Endothelial cell of hepatic sinusoid (primary cell): ENCODE results near the gene ANAPC2.

Experiments
- in situ Hi-C: cut with HindIII; loops from 2 replicates; pipeline ENCODE4 v1.10.0; 2017; ENCODE audit warnings: low sequenced_read_pairs

Gene ANAPC2

DNA sequence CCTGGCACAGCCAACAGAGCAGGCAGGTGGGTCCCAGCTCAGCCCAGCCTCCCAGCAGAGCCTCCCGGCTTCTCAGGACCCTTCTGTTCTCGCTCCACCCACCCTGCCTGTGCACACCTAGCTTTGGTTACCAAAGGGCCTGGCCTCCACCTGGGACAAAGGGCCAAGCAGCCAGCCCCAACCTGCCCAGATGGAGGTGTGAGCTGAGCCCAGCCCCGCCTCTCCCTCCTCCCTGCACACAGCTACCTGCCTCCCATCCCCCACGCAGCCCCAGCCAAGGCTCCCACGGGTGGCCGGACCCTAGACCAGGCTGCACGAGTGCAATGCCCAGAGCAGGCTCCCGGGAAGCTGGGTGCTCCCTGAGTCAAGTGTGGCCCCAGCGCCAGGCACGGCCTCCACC, 6.5 kb upstream of the ANAPC2 start:
- in situ Hi-C loops, result no loop called here

DNA sequence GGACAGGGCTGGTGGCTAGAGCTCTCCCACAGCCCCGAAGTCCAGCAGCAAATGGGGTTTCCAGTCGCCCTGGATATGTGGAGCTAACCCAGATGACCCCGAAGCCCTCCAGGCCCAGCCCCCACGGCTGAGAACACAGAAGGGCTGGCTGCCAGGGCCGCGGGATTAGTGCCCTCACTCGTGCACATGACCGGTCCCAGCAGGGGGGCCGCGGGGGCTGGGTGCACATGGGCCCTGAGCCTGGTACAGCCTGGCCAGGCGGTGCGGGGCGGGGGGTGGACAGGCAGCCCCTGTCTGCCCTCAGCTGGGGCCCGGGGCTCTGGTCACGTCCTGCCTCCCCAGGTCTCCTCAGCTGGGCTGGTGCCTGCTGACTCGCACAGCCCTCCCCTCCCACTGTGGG, 6.0 kb upstream of the ANAPC2 start:
- in situ Hi-C loops, result no loop called here

DNA sequence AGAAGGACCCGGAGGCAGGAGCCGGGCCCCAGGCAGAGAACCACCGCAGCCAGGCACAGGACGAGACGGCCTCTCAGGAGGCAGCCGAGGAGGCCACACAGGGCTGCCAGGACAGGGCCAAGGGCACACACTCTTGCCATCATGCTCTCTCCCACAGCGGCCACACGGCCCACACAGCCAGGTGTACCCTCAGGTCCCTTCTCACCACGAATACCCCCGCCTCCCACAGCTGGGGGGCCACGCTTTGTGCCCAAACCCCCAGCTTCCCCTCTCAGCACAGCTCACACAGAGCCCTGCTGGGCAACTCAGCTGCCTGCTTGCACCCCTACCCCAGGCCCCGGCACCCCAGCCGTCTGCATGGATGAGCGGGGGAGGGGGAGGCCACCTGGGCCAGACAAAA, 5.4 kb upstream of the ANAPC2 start:
- in situ Hi-C loops, result no loop called here

DNA sequence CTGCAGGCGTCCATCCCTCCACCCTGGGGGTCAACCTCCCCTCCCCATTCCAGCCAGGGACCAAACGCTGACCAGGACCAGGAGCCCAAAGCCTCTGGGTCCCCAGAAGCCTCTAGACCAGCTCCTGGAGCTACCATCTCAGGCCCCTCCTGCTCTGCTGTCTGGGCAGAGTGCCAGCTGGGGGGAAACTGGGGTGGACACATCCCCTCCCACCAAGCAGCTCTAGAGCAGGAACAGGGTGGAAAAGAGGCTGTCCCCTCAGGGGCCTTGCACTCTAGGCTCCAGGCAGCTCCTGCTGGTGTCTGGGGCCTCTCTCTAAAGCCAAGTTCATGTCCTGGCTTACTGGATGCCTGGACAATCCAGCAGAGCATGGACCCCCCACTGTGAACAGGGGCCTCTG, 4.5 kb upstream of the ANAPC2 start:
- in situ Hi-C loops, result no loop called here

DNA sequence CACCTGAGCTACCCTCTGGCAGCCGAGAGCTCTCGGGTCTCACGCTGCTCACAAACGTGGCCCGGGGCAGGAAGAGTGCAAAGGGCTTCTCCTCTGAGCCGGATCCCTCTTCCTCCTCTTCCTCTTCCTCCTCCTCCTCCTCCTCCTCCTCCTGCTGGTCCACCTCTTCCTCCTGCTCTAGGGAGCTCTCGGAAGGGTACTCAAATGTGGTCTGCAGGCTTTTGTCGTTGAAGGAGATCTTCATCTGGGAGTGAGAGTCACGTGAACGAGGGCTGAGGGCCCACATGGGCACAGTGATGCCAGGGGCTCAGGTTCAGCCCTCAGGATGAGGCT, 4.1 kb upstream of the ANAPC2 start:
- in situ Hi-C loops, result no loop called here

DNA sequence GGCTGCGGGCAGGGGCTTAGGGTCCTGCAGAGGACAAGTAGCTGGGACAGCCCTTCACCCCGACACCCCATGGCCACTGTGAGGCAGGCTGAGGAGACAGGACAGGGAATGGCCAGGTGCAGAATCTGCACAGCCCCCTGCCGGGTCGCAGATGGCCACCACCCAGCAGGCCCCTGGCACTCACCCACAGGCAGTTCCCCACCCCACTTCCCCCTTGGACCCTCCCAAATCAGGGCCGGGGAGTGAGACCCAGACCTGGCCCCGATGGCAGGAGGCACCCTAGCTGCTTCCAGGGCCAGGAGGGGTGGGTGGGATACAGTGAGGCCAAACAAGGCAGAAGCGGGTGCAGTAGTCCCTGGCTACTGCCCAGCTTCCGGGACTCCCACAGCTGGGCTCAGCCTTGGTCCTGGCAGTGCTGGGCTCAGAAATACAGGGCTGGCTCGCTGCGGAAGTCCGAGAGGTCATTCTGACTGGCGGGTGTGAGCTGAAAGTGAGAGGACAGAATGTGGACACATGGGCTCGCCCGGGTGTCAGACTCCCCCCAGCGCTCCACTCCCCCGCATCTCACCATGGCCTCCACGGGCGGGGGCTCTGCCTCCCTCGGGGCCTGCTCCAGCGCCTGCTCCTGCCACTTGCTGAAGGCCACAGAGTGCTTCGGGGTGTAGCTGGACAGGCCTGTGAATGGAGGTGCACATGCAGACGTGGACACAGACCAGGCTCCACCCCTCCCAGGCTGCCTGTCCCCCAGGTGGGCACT, 3.5 kb upstream of the ANAPC2 start:
- in situ Hi-C loops, result no loop called here

DNA sequence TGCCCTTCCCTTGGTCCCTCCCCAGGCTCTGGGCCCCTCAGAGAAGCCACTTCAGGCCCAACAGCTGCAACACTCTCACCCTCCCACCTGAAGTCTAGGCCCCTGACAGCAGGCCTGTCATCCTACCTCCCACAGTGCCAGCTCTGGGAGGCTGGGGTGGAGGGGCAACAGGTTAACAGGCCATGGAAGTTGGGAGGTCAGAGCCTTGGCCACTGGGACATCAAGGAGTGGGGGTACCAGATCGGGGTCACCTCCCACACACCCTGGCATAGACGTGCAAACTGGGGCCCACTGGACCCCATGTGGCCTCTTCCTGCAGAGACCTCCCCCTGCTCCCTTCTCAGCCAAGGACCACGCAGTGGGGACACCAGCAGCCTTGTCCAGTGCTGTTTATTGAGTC, 2.9 kb upstream of the ANAPC2 start:
- in situ Hi-C loops, result no loop called here

DNA sequence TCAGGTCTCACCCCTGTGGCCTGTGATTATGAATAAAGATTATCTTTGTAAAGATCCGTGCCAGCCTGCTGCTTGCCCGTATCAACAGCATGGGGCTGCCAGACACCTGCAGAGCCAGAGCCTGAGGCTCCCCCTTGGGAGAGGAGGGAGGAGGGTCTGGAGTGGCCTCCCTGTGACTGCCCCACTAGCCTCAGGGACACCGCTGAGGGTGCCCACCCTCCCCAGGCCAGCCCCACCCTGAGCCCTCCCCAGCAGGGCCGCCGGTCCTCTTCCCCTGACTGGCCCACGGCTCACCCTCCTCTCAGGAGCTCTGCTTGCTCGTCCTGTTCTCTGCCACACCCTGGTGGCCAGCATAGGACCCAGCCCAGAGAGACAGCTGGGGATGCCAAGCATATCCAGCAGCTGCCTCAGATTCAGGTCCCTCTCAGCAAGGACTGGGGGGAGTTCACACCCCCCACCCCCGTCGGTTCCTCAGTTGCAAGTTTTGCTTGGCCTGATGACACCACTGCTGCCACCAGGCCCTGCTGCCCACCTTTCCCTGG, 2.0 kb upstream of the ANAPC2 start:
- in situ Hi-C loops, result no loop called here

DNA sequence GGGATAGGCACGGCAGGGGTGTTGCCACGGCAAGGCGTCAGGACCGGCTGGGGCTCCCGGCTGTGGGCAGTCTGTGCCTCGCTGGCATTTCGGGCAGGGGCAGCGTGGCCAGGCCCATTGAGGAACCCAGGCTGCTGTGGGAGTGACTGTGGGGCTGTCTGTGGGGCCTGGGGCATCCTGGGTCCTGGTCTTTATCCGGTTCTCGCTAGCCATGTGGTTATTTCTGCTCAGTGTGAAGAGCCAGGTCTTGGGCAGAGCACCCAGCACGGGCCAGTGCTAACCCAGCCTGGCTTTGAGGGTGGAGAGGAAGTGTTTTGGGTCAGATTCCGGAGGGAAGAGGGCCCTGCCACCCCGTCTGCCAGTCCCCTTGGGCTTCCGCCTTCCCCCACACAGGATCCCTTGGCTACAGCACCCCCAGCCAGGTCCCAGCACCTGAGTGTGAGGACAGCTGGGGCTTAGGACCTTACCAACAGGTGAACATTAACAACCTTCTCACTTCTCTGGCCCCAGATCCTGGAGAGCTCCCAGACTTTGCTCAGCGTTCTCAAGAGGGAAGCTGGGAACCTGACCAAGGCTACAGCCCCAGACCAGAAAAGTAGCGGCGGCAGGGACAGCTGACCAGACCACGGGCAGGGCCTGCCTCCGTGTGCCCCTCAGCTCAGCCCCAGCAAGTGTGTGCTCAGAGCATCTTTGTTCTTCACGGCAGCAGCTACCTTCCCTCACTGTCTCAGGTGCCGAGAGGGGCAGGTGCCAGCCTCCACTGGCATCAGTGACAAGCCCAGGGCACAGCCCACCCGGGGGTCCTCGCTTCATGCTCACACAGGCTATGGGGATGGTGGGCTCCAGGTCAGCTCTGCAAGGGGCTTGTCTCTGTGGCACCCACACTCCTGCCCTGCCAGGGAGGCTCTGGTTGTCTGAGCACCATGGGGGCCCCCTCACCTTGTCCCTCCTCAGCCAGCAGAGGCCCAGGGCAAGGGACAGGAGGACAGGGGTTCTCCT, 1.2 kb upstream of the ANAPC2 start:
- in situ Hi-C loops, result no loop called here

DNA sequence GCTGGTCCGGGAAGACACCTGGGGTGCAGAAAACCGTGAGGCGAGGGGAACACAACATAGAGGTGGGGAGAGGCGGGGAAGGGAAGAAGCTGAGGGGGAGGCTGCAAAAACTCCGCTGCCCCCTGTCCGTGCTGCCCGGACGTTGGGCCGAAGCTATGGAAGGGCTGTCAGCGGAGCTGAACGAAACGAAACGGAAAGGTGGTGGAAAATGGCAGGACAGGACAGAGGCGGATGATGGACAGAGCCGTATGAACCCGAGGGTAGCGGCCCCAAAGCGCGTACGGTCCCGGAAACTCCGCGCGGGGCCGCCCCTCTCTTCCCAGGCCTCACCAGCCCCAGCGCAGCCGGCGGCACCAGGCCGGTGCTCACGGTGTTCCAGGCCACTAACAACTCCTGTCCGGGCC, 272 bp downstream of the ANAPC2 start:
- in situ Hi-C loops, result no loop called here

DNA sequence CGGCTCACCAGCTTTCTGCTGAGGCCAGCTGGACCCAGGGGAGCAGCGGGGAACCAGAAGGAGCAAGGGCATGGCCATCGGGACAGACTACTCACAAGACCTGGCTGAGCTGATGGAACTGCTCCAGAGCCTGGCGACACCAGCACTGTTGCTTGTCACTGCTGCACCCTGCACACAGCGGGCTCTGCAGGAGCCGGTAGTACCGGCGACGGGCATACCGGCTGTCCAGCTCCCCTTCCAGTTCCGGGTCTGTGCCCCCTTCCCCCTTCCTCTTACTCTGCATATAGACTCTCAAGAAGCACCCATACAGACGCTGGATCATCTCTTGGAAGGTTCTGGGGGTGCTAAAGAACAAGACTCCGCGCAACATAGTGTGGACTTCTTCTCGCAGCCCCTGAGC, 974 bp downstream of the ANAPC2 start:
- in situ Hi-C loops, result no loop called here

DNA sequence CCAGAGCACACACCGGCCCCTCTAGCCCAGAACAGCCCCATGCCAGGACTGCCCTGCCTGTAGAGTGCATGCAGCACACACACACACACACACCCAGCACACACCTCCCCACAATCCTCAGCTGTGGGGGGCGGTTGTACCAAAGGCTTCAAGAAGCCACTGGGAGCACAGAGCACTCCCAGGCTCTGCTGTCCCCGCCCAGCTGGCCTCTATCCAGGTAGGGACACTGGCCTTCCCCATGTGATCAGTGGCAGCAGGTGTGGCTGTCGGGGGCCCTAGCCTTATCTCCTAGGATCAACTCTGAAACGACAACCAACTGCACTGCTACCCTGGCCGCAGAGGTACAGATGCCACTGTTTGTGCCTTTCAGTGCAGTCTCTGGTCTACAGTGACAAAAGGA, 2.0 kb downstream of the ANAPC2 start:
- in situ Hi-C loops, result no loop called here

DNA sequence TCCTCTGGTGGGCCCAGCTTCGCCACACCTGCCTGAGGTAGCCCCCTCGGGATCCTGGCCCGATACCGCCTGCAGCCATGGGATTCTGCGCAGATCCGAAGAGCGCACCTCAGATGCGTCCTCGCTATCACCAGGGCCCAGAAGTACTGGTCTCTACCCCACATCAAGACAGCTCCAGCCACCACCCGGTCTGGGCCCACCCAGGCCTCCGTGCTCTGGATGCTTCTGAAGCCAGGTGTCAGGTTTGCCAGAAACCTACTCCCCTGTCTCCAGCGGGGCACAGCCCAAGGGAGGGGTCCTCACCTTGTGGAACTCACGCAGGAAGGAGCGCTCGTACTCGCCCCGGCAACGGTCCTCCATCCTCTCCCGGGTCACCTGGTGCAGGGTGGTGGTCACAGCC, 2.4 kb downstream of the ANAPC2 start:
- in situ Hi-C loops, result no loop called here

DNA sequence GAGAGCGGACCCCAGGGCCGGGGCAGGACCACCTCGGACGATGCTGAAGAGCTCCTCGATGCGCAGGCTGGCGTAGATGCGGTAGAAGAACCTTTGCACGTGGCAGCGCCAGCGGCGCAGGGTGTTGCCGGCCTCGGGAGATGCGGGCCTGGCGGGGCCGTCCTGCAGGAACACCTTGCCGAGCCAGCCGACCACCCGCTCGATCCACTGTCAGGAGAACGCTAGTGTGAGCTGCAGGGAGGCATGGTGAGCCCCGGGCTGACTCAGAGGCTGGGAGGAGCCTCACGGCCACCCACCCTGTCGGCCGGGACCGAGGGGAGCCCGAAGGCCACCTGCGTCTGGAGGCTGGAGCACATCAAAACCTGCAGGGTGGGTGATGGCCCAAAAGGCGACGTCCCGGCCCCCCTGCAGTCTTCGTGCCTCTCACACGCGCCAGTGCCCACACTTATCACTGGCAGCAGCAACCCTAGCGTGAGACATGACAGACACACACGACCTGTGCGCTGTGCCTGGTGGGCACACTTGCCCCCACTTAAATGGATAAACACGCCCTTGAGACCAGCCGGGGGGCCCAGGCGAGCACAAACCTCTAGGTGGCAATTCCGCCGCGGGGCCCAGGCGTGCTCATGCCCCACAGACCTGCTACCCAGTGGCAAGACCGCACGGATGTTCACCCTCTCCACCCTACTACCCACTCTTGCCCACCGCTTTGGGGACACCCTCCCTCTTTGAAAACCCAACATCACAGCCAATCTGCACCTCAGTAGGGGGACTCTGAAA, 3.3 kb downstream of the ANAPC2 start:
- in situ Hi-C loops, result no loop called here

DNA sequence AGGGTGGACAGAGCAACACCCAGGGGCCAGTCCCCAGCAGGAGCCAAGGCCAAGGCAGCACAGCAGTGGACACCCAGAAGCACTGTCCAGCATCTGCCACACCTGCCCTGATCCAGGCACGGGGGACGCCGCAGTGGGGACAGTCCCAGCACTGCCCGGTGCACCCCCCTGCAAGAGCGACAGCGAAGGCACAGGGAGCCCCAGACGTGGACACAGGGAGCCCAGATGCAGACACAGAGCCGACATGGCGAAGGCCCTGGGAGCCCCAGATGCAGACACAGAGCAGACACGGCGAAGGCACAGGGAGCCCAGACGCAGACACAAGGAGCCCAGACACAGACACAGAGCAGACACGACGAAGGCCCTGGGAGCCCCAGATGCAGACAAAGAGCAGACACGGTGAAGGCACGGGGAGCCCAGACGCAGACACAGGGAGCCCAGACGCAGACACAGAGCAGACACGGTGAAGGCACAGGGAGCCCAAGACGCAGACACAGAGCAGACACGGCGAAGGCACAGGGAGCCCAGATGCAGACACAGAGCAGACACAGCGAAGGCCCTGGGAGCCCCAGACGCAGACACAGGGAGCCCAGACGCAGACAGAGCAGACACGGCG, 4.3 kb downstream of the ANAPC2 start:
- in situ Hi-C loops, result no loop called here

DNA sequence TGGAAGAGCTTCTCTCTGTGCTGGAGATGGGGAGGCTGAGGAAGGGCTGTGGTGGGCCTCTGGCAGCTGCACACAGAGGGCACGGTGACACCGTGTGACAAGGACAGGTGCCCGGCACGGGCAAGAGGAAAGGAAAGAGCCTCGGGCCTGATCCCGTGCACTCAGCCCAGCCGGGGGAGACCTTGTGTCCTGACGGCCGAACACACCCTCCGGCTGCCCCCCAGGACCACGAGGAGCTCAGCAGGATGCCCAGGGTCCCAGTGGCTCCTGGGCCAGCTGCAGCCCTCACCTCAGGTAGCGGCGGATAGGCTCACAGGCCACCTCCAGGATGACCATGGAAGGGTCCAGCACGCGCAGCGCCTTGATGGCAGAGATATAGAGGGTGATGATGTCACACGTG, 5.5 kb downstream of the ANAPC2 start:
- in situ Hi-C loops, result no loop called here

DNA sequence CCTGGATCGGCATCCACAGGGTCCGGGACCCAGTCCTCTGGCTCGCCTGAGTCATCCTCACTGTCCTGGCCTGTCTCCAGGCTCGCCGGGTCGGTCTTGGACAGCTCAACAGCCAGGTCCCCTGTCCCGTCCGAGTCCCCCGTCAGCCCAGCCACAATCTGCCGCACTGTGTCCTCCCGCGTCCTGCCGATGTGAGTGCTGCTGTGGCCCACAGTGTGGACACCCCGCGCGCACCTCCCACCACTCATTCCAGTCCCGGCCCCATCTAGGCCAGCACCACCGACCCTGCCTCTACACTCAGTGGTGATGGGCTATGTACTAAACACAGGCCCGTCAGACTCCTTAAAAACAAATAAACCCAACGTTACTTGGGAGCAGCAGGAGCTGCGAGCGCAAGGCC, 6.7 kb downstream of the ANAPC2 start:
- in situ Hi-C loops, result no loop called here

DNA sequence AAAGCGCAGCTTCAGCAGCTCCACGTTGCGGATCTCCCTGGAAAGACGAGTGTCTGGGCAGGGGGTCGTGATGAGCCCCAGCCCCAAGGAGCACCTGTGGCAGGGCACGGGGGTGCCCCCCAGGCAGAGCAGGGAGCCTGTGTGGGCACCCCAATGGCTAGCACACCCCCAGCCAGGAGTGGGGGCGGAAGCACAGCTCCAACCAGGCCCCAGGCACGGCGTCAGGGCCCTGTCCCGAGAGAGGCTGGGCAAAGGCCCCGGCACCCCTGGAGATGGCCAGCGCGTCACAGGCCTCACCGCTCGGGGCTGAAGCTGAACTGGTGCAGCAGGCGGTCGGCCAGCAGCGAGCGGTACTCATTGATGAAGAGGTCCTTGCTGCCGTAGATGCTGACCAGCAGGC, 7.9 kb downstream of the ANAPC2 start:
- in situ Hi-C loops, result no loop called here

DNA sequence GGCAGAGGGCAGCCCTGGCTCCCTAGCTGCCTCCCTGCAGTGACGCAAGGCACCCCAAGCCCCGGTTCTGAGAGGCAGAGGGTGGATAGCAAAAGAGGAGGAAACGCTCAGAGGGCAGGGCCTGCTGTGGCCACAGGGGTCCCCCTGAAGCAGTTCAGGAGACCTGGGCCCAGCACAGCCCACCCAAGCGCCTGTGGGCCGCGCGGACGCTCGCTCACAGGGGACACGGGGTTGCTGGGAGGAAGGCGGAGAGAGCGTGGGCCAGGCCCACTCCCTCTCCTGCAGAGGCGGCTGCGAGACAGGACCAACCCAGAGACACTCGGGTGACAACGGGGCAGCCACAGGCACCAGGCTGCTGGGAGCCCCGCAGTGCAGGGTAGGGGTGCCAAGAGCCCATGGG, 8.6 kb downstream of the ANAPC2 start:
- in situ Hi-C loops, result no loop called here

DNA sequence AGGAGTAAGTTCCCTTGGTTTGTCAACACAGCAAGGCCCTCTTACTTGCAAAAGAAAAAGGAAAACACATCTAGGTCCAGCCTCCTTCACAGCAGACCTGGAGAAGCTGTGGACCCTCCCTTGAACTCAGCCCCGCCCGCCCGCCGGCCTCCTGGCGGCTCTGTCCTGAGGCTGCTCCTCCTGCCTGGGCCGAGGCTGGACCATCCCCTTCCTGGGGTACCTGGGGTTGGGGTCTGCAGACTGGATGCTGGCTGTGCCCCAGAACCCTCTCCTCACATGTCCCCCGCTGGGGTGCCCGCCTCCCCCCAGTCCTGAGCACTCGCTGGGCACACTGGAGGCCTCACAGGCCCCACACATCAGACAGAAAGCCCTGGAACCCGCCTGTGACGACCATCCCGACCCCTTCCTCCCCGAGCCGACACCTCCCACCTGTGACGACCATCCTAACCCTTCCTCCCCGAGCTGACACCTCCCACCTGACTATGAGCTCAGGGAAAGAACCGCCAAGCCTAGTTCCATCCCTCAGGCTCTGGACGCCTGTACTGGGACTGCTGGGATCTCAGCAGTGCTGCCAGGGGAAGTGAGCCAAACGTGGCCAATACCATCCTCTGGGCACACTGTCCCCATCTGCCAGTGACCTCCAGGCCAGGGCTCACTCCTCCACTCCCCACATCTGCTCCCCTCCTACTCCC, 9.3 kb downstream of the ANAPC2 start:
- in situ Hi-C loops, result no loop called here
